Measurements from ENCODE around the gene RARG.

Gene RARG

DNA sequence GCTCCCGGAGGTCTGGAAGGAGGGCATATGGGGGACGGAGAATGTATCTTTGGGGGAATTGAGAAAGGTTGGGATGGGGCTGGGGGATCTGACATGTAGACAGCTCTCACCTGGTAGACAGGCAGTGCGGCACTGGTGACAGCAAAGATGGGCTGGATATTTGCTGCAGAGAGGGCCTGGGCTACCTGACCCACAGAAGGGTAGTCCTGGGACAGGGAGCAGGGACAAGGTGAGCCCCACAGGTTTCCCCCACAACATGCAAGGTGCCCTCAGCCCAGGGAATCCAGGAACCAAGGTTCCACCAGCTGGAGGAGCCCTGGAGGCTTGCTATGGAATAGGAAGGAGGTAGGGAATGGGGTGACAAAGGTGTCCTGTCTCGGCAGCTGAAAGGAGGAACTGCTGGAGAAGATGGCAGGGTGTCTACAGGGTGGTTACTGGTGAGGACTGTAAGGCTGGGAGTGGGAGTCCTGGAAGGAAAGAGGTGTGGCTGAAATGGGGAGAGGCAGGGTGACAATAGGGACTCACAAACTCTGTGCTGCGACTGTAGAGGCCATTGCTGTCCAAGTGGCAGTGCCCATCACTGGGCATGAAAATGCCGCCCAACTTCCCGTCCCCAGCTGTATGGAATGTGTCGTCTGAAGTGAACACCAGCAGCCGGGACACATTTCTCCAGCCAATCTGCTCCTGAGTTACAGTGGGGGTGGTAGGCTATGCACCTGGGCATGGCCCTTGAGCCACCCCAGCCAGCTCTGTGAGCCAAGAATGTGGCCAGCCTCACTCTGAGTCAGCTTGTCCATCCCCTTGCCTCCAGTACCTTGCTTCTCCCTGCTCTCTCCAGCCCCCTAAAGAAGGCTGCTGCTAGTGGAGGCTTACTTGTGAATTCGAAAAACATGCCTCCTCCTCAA, 36.2 kb downstream of the RARG start:
- TF ChIP-seq, protein P1, sequence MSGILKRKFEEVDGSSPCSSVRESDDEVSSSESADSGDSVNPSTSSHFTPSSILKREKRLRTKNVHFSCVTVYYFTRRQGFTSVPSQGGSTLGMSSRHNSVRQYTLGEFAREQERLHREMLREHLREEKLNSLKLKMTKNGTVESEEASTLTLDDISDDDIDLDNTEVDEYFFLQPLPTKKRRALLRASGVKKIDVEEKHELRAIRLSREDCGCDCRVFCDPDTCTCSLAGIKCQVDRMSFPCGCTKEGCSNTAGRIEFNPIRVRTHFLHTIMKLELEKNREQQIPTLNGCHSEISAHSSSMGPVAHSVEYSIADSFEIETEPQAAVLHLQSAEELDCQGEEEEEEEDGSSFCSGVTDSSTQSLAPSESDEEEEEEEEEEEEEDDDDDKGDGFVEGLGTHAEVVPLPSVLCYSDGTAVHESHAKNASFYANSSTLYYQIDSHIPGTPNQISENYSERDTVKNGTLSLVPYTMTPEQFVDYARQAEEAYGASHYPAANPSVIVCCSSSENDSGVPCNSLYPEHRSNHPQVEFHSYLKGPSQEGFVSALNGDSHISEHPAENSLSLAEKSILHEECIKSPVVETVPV (CRISPR knock-in tag; IDR thresholded peaks at IDR 0.05): no peak
- no peak for TF ChIP-seq SNAI2 (CRISPR knock-in tag; IDR thresholded peaks at IDR 0.05)
- TF ChIP-seq ISL1 (CRISPR knock-in tag; IDR thresholded peaks at IDR 0.05): no peak
- no peak for ATAC-seq

DNA sequence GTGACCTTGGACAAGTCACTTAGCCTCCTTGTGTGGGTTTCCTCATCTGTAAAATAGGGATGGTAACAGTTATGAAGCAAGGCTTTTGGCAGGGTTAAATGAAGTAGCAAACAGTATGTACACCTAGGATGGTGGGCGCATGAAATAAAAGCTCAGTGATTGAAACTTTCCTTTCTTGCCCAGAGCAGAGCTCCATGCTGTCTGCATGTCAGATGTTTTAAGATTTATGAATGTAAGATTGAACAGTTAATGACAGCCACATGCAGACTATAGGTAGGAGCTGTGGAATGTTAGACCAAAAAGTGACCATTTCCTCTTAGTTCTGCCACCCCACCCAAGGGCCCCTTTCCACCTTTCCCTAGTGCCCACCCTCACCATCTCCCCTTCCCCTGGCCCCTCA, 37.0 kb downstream of the RARG start:
- no peak for ATAC-seq
- TF ChIP-seq, protein P2, sequence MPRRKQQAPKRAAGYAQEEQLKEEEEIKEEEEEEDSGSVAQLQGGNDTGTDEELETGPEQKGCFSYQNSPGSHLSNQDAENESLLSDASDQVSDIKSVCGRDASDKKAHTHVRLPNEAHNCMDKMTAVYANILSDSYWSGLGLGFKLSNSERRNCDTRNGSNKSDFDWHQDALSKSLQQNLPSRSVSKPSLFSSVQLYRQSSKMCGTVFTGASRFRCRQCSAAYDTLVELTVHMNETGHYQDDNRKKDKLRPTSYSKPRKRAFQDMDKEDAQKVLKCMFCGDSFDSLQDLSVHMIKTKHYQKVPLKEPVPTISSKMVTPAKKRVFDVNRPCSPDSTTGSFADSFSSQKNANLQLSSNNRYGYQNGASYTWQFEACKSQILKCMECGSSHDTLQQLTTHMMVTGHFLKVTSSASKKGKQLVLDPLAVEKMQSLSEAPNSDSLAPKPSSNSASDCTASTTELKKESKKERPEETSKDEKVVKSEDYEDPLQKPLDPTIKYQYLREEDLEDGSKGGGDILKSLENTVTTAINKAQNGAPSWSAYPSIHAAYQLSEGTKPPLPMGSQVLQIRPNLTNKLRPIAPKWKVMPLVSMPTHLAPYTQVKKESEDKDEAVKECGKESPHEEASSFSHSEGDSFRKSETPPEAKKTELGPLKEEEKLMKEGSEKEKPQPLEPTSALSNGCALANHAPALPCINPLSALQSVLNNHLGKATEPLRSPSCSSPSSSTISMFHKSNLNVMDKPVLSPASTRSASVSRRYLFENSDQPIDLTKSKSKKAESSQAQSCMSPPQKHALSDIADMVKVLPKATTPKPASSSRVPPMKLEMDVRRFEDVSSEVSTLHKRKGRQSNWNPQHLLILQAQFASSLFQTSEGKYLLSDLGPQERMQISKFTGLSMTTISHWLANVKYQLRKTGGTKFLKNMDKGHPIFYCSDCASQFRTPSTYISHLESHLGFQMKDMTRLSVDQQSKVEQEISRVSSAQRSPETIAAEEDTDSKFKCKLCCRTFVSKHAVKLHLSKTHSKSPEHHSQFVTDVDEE (CRISPR knock-in tag; IDR thresholded peaks at IDR 0.05): no peak
- no peak for TF ChIP-seq ESRRG (CRISPR knock-in tag; IDR thresholded peaks at IDR 0.05)

DNA sequence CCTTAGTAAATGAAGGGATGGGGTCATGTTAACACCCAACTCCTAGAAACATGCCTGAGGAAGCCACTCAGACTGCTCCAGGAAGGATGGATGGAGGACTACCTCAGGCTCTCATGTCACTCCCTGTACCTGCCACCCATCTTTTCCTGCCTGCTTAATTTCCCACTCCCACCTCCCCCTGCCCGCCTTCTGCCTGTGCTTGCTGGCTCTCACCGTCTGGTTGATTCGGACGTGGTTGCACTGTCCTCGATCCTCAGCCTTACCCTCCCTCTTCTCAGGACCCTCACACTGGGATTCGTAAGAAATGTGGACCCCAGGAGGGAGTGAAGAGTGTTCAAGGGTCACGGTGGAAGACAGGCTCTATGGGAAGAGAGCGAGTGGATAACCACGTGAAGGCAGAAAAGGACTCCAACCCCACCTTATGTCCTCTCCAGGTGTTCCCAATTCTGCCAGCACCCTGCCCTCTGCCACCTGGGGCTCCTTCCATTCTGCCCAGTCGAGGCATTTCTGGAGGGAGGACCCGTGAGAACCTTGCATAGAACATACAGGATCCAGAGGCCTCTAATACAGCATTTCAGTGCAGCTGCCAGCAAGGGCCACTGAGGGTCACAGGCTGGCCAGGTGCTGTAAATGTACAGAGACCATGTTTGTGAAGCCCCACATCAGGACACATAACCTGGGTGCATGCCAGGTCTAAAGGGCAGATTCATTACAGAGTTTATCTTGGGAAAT, 37.9 kb downstream of the RARG start:
- no peak for TF ChIP-seq ESRRG (CRISPR knock-in tag; IDR thresholded peaks at IDR 0.05)
- TF ChIP-seq ZNF70 (CRISPR knock-in tag; IDR thresholded peaks at IDR 0.05): no peak
- TF ChIP-seq ARNTL (CRISPR knock-in tag; IDR thresholded peaks at IDR 0.05; ENCODE audit: borderline replicate concordance, low read depth): no peak
- no peak for TF ChIP-seq ZFP3 (CRISPR knock-in tag; IDR thresholded peaks at IDR 0.05)
- TF ChIP-seq, protein P2 (CRISPR knock-in tag; IDR thresholded peaks at IDR 0.05): no peak
- ATAC-seq: no peak

DNA sequence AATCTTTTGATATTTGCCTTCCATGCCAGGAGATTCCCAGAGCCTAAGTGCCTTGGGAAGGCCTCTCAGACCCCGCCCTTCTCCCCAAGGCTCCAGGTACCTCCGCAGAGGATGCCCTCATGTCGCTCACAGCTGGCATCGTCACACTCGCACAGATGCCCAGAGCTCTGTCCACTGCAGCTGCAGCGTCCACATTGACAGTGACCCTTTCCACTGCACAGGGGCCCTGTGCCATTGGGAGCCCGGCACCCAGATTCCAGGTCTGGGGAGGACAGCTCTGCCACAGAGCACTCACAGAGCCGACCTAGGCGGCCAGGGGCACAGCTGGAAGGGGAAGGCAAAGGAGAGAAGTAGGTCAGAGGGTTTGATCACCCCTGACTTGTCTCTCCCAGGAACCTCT, 39.0 kb downstream of the RARG start:
- TF ChIP-seq OSR1 (CRISPR knock-in tag; IDR thresholded peaks at IDR 0.05) (no peak), GLIS3 (CRISPR knock-in tag; IDR thresholded peaks at IDR 0.05) (no peak), BACH2 (CRISPR knock-in tag; IDR thresholded peaks at IDR 0.05; ENCODE audit: borderline replicate concordance) (no peak), ZFP30 (CRISPR knock-in tag; IDR thresholded peaks at IDR 0.05) (no peak), ZFP3 (CRISPR knock-in tag; IDR thresholded peaks at IDR 0.05) (no peak), CSDC2 (CRISPR knock-in tag; IDR thresholded peaks at IDR 0.05) (no peak), SNAI2 (CRISPR knock-in tag; IDR thresholded peaks at IDR 0.05) (no peak), ZNF565 (CRISPR knock-in tag; conservative IDR thresholded peaks at IDR 0.05; ENCODE audit: low read depth) (no peak)
- TF ChIP-seq, protein P2 (CRISPR knock-in tag; IDR thresholded peaks at IDR 0.05): no peak
- TF ChIP-seq, protein P3, sequence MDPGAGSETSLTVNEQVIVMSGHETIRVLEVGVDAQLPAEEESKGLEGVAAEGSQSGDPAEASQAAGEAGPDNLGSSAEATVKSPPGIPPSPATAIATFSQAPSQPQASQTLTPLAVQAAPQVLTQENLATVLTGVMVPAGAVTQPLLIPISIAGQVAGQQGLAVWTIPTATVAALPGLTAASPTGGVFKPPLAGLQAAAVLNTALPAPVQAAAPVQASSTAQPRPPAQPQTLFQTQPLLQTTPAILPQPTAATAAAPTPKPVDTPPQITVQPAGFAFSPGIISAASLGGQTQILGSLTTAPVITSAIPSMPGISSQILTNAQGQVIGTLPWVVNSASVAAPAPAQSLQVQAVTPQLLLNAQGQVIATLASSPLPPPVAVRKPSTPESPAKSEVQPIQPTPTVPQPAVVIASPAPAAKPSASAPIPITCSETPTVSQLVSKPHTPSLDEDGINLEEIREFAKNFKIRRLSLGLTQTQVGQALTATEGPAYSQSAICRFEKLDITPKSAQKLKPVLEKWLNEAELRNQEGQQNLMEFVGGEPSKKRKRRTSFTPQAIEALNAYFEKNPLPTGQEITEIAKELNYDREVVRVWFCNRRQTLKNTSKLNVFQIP (CRISPR knock-in tag; IDR thresholded peaks at IDR 0.05; ENCODE audit: borderline replicate concordance, low read depth): no peak
- TF ChIP-seq, protein P4, sequence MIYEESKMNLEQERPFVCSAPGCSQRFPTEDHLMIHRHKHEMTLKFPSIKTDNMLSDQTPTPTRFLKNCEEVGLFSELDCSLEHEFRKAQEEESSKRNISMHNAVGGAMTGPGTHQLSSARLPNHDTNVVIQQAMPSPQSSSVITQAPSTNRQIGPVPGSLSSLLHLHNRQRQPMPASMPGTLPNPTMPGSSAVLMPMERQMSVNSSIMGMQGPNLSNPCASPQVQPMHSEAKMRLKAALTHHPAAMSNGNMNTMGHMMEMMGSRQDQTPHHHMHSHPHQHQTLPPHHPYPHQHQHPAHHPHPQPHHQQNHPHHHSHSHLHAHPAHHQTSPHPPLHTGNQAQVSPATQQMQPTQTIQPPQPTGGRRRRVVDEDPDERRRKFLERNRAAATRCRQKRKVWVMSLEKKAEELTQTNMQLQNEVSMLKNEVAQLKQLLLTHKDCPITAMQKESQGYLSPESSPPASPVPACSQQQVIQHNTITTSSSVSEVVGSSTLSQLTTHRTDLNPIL (CRISPR knock-in tag; IDR thresholded peaks at IDR 0.05; ENCODE audit: low read depth): no peak
- ATAC-seq: no peak

Data from SK-N-SH treated with all-trans-retinoic acid at 6 μM for 48 hours (cell line).